GM18951 (cell line): ENCODE data around the gene UMAD1.

ENCODE experiments used
- POLR2A ChIP-seq: IDR thresholded peaks from 4 replicates; pipeline ENCODE4 v1.6.1; 2011; ENCODE audit warnings: mild to moderate bottlenecking; ENCODE audit not compliant: insufficient read length, insufficient read depth; ENCODE audit errors: extremely low read depth
- in situ Hi-C: fragments of 300-500 bp; cut with MboI; formaldehyde crosslinking; loops from one replicate; pipeline ENCODE4 v1.12.0; 2022; ENCODE audit warnings: low sequenced_read_pairs, mixed read lengths, inconsistent platforms; ENCODE audit not compliant: unreplicated experiment

Gene UMAD1

DNA sequence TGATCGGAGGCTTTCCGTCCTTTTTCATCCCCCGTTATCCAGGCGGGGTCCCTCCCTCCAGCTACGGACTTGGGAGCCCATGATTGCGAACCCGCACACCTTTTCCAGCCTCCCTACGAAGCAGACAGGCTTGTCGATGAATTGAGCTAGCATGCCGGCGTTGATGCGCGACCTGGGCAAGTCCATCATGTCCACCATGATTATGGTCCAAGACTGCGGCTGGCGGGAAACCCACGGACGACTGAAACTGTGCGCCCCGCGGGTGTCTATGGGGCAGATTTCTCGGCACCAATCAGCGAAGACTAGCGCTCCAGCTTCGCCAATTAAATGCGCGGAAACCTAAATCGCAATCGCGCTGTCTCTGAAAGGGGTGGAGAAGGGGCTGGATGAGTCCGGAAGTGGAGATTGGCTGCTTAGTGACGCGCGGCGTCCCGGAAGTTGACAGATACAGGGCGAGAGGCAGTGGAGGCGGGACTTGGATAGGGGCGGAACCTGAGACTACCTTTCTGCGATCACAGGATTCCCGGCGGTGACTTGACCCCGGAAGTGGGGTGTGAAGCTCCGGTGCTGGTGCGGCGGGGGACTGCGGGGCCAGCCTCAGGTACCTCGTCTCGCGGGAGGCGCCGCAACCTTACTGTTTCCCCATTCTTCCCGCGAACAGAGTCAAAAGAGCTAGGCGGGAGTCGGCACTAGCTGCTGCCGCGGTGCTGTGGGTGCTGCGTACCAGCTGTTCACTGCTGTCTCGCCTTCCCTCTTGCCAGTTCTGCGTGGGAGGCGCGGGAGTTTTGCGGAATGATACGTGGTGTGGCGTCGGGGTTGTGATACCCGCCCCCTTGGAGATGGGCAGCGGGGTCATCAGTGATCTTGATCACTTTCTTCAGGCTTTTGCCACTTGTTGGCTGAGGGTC lies at the start of gene UMAD1:
Gene UMAD1, plus strand, starts transcription at position 532 of the 908 bp plus-strand sequence. CDS start 32,620 bp downstream, outside the sequence.
- in situ Hi-C loops: no loop called here
- TF ChIP-seq POLR2A: peak; percentile 72

DNA sequence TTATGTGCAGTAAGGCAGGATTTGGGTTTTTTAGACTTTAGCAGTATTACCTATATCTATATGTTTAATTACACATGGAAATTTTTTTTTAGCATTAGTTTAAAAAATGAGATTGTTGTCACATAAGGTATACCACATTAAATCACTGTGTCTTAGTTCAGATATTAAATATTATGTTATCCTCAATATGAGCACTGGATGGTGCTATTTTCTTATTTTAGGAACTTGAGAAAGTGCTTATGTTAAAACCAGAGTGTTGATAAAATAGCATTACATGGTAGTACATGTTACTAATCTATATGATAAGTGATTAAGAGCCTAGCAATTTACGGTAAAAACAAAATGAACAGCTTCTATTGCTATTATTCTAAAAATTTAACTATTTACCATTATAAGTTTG lies 45.1 kb upstream of the UMAD1 start:
- TF ChIP-seq POLR2A: no peak
- in situ Hi-C loops: no loop called here

DNA sequence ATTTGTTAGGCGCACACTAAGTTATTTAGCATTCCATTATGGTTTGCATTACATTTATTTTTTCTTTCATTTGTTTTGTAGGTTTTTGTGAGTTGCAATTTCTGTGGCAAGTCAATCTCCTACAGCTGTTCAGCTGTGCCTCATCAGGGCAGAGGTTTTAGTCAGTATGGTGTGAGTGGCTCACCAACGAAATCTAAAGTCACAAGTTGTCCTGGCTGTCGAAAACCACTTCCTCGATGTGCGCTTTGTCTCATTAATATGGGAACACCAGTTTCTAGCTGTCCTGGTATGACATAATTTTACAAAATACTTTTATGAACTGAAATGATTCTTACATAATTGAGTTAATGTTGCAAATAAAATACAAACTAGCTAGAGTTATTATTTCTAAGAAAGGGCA lies 44.4 kb upstream of the UMAD1 start:
- TF ChIP-seq POLR2A: no peak
- in situ Hi-C loops: no loop called here

DNA sequence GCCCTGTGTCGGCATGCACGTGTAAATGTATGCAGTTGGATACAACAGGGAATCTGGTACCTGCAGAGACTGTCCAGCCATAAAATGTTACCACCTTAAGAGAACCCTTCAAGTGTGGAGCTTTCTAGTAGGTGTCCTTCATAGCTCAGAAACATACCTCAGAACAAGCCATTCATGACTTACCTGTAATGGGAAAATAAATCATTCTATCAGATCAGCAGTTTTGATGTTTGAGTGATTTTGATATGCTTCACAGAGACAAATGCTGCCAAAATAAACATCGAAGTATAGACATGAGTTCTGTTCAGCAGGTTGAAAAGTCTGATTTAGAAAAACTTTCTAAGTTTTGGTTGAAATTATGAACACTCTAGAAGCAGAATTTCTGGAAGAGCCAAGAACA lies 33.5 kb upstream of the UMAD1 start:
- in situ Hi-C loops: no loop called here
- no peak for TF ChIP-seq POLR2A

DNA sequence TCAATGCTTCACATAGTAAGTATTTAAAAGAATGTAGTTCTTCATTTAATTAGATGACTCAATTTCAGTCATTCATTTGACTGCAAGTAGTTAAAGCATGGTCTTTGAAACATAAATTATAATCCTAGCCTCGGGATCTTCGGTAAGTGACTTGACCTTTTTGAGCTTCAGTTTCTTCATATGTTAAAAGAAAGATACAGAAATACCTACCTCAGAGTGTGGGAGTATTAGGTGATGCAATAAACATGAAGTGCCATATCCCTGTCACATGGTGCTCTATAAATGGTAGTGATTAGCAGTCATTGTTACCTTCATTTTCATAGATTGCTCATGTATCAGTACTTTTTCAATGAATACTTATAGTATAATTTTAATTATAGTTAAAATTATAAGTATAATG lies 31.2 kb upstream of the UMAD1 start:
- no peak for TF ChIP-seq POLR2A
- in situ Hi-C loops: no loop called here

DNA sequence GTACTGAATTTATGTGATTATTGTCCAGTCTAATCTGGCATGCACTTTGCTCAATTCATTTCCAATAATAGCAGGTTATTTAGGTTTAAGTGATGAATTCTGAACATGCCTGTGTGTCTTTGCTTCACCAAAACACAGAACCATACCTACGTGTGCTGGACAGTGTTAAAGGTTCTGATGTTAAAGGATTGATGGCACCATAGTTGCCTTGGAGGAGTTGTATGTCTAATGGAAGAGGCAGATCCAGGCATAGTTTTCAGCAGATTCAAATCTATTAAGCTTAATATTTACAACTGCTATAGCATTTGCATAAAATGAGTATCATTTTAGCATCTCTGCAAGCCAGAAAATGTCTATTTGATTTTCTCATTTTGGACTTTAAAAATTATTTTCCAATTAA lies 28.0 kb upstream of the UMAD1 start:
- in situ Hi-C loops: no loop called here

DNA sequence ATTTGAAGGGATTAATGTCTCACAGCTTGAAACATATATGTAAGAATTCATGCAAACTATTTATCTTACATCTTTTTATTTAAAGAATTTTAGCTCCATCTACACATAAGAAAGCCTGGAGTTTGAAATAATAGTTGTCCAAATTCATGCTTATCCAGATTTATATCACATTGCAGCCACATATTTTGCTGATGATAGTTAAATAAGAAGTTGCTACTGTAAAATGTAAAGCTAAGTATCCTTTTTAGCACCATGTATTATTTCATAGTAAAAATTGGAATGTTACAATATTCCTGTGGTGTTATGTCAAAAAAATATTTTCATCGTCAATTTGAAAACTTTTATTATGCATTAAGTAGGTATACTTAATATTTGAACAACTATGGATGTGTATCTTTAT lies 27.3 kb upstream of the UMAD1 start:
- in situ Hi-C loops: no loop called here

More for the DNA sequence above, 28.0 kb upstream of the UMAD1 start:
- no peak for TF ChIP-seq POLR2A

DNA sequence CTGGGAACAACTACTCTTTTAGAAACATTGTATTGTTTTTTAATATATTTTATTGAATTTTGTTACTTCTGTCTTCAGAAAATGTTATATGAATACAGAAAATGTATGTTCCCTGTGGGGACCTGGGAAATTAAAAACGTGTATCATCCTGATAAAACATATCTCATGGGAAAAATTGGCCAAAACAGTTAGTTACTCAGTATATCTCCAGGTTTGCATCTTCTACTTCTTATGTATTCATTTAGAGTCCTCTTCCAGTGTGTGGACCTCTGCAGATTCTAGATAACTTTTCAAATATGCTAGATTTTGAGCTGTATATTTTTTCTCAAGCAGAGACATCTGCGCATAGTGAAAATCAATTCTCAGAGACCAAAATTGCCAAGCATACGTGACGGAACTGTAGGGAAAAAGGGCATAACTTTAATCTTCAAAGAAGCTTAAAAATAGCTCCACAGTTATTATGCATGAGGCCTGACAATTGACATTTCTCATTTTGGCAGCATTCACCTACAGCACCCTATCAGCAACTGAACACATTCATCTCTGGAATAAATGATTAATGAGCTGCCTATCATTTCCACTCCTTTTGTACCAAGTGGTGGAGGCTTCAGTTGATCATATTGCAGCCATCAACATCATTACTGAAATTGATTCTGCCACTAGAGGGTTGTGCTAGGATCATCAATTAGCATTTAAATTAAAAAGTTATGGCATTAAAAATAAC lies 26.4 kb upstream of the UMAD1 start:
- TF ChIP-seq POLR2A: no peak
- in situ Hi-C loops: no loop called here

More for the DNA sequence above, 27.3 kb upstream of the UMAD1 start:
- TF ChIP-seq POLR2A: no peak

DNA sequence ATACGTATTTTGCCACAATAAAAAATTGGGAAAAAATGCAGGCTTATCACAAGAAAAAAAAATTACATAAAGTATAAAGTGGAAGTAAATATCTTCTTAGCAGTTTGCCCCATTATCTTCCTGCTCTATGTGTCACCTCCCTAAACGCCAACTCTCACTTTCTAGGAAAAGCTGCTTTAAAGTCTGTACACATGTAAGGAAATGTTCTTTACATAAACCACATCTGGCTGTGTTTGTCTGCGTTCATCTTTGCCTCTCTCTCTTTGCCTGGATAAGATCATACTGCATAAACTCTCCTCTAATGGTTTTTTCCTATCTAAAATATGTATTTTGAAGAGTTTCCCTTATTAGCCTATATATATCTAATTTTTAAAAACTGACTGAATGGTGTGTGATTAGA lies 23.0 kb upstream of the UMAD1 start:
- in situ Hi-C loops: no loop called here
- TF ChIP-seq POLR2A: no peak

DNA sequence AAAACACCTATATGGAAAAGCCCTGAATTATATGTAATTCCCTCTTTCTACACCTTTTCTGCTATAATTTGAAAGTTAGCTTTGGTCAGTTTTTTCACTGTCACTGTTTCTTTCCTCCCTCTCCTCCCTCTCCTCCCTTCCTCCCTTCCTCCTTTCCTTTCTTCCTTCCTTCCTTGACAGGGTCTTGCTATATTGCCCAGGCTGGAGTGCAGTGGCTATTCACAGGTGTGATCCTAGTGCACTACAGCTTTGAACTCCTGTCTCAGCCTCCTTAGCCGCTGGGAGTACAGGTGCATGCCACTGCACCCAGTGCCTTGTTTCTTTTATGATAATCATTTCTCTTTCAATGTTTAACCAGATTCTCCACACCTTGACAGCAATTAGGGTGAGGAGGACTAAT lies 22.1 kb upstream of the UMAD1 start:
- no peak for TF ChIP-seq POLR2A
- in situ Hi-C loops: no loop called here

DNA sequence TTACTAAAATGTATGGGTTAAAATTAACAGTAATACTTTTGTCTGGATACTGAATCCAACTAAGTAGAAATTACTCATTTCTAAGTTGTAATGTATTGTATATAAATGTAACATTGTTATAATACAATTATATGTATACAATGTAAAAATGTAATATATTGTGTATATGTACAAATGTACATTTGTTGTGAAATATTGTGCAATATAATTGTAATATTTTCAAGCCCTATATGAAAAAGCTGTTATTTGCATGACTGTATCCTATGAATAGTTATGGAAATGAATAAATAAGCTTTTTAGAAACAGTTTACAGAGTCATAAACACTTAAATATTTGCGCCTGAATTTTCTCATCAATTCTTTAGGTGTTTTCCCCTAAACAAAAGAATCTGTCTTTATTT lies 20.3 kb upstream of the UMAD1 start:
- no peak for TF ChIP-seq POLR2A
- in situ Hi-C loops: no loop called here

DNA sequence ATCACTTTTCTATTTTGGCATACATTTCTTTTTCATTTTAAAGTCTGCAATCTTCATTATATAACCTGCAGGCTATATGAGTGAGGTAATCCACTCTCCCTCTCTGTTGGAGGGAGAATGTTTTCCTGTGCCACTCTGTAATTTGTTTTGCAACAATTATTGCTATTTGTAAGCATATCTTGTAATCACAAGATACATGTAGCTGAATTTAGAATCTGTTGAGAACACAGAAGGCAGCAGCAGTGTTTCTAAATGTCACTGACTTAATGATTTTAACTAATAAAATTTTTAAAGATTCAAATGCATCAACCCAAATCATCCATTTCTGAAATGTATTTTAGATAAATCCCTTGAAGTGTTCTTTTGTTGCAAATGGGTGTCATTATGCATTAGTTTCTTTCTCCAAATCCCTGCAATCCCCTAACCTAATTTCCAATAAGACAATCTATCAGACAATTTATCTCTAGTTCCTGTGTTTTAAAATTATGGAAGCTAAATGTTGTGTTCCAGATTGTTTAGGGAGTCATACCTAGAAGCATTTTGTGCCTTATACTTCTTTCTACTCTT lies 19.8 kb upstream of the UMAD1 start:
- in situ Hi-C loops: no loop called here
- TF ChIP-seq POLR2A: no peak

DNA sequence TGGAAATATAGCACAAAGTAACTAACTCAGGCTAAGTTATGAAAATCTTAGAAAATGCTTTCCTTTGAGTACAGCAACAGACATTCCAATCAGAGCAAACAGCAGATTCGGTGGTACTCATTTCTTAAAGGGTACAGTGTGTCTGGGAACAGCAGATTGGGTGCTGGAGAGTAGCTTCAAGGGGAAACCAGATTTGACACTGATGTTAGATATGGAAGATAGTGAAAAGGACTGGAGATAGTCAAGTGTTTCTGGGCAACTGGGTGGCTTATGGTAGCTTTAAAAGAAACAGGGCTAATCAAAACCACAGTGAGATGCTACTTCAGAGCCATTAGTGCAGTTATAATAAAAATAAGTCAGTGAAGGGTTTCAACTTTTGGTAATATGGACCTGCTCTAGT lies 12.1 kb upstream of the UMAD1 start:
- in situ Hi-C loops: no loop called here
- no peak for TF ChIP-seq POLR2A
